Testis (tissue), 2 donors: ENCODE data around the gene PGP.

Source experiments
- CTCF ChIP-seq, 3 experiments: fragments of 450-650 bp in 2 of 3; fragments of 200-600 bp in 1 of 3; sonication (generic) in 1 of 3; IDR thresholded peaks; one replicate each; pipeline ENCODE4 v1.5.1; 2016 to 2019; ENCODE audit warnings: antibody characterized with exemption in 3 of 3, mild to moderate bottlenecking in 2 of 3, moderate library complexity in 1 of 3
- POLR2A ChIP-seq: fragments of 450-650 bp; IDR thresholded peaks from one replicate; pipeline ENCODE4 v1.6.1; 2017; ENCODE audit warnings: antibody characterized with exemption, mild to moderate bottlenecking, moderate library complexity

GRCh38 chr16:2189252-2189893 lies 25.3 kb downstream of the PGP start:
- TF ChIP-seq POLR2A (no peak), CTCF (IDR thresholded peaks at IDR 0.05) (no peak)
